ENCODE results near the gene DTX3.

DNA sequence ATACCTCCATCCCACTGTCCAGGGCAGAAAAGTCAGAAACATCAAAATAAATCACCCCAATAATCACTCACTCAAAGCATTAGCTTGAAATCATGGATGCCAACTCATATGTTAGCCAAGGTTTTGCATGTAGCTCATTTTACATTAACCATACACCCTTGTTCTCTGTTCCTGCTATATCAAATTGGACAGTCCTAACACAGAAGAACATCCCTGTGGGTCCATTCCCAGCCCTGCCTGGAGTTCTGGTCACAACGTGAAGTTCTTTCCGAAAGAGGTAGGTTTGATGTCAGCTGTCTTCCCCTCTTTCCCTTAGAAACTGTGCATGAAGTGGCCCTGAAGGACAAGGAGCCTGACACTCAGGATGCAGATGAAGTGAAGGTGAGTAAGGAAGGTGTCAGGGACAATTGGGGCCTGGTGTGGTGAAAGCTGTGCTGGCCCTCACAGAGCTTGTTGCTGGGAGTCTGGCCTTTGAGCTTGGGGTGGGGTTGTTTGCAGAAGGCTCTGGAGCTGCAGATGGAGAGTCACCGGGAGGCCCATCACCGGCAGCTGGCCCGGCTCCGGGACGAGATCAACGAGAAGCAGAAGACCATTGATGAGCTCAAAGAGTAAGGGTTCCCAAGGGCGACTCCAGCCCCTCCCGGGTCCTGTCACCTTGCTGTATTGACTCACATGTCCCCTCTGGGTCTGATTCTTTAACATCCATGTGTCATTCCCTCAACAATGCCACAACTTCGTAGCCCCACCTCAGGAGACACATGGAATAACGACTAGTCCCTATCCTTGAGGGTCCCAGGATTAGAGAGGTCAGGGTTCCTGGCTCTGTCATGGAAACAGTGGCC is 28.6 kb upstream of the DTX3 start:
- TF ChIP-seq, protein P1, sequence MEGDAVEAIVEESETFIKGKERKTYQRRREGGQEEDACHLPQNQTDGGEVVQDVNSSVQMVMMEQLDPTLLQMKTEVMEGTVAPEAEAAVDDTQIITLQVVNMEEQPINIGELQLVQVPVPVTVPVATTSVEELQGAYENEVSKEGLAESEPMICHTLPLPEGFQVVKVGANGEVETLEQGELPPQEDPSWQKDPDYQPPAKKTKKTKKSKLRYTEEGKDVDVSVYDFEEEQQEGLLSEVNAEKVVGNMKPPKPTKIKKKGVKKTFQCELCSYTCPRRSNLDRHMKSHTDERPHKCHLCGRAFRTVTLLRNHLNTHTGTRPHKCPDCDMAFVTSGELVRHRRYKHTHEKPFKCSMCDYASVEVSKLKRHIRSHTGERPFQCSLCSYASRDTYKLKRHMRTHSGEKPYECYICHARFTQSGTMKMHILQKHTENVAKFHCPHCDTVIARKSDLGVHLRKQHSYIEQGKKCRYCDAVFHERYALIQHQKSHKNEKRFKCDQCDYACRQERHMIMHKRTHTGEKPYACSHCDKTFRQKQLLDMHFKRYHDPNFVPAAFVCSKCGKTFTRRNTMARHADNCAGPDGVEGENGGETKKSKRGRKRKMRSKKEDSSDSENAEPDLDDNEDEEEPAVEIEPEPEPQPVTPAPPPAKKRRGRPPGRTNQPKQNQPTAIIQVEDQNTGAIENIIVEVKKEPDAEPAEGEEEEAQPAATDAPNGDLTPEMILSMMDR (IDR thresholded peaks at IDR 0.05), result no peak
- no peak for TF ChIP-seq POLR2A (IDR thresholded peaks at IDR 0.05)

Measured in body of pancreas (tissue), 4 donors.